HG03460 (cell line): ENCODE data around the gene UVSSA.
"Not testable (repeated sequence)": the region's sequence is repeated elsewhere in the genome, so short reads cannot be mapped to it uniquely, and the experiment has no call there.

Experiments used
- ATAC-seq: cut with Tn5 transposase; IDR thresholded peaks from one replicate; pipeline ENCODE4 v1.9.1; 2021; ENCODE audit not compliant: unreplicated experiment

UVSSA gene

GRCh38 chr4:1315836-1316536 lies 31.0 kb upstream of the UVSSA start:
- no peak for ATAC-seq

DNA sequence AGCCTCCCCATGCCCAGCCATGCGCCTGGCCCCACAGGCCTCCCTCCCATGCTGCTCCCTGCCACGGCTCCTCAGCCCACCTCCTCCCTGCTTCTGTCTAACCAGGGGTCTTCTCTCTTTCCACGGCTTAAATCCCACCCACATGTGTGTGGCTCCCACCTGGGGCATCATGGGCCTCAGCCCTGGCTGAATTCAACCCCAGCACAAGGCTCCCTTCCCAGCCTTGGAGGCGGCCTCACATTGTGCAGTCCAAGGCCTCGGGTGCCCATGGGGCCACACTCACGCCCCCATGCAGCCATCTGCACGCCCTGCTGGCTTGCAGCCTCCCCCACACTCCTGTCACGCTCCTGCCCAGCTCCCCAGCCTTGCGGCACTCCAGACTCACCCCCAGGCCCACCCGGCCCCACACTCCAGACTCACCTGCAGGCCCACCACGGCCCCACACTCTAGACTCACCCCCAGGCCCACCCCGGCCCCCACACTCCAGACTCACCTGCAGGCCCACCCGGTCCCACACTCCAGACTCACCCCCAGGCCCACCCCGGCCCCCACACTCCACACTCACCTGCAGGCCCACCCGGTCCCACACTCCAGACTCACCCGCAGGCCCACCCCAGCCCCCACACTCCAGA lies 30.4 kb upstream of the UVSSA start:
- no peak for ATAC-seq

DNA sequence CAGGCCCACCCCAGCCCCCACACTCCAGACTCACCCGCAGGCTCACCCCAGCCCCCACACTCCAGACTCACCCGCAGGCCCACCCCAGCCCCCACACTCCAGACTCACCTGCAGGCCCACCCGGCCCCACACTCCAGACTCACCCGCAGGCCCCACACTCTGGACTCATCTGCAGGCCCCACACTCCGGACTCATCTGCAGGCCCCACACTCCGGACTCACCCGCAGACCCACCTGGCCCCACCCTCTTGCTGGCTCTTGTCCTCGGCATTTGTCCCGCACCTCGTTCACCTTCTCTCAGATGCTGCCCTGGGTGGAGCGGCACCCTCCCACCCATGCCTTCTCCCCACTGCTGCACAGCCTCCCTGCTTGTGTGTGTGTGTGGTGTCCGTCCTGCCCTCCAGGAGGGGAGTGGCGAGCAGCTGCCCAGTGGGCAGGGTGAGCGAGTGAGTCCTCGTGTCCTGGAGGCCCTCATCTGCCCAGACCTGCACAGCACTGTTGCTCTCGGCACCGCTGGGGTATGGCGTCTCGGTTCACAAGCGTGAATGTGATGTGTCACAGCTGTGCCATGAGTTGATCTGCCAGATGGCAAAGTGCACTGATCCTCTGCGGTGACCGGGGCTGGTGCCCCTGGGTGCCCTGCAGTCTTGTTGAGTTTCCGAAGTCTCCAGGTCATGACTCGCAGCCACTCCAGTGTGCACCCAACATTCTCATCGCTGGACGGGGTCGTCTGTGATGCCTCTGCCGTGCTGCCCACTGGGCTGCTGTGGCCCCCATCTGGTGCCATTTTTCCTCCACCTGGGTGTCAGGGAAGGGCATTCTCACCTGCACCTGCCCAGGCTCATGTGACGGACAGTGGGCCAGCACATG lies 29.6 kb upstream of the UVSSA start:
- no peak for ATAC-seq

GRCh38 chr4:1318046-1318375 lies 29.0 kb upstream of the UVSSA start:
- ATAC-seq = no peak

DNA sequence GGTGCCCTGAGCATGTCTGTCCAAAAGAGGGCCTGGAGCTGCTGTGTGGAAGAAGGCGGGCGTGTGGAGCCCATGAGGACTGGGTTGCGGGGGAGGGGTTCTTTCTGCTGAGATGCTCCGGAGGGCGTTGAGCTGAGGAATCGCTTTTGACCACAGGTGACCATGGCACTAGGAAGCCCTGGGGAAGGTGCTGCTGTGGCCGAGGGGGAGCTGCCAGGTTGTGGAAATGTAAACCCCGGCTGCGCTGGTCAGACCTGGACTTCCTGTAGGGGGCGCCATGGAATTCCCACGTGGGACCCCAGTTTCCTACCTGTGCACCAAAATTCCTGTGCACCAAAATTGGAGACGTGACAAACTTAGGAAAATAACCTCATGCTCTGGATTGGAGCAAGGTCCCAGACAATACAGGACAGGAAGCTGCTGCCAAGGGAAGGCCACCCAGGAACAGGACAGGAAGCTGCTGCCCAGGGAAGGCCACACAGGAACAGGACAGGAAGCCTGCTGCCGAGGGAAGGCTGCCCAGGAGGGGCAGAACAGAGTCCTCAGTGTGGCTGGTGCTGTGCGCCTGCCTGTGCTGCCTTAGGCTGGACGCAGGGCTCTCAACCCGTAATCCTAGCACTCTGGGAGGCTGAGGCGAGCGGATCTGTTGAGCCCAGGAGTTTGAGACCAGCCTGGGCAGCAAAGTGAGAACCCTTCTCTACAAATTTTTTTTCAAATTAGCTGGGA lies 28.4 kb upstream of the UVSSA start:
- no peak for ATAC-seq

GRCh38 chr4:1321486-1321885 lies 25.5 kb upstream of the UVSSA start:
- ATAC-seq = no peak

- no peak for ATAC-seq
Observed at GRCh38 chr4:1321946-1322650, 24.9 kb upstream of the UVSSA start.

DNA sequence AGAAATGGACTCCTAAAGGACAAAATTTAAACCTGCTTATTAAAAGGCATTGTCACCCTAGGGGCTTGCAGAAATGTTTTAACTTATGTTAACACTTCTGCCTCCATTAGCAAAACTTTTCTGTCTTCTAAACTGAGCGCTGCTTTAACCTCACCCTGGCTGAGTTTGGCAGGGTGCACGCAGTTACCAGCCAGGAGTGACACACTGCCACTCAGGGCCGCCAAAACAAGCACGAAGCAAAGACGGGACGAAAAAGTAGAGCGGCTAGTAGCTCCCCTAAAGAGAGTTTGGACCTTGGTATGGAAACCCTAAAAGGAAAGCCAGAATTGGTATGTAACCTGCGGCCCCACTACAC lies 23.8 kb upstream of the UVSSA start:
- ATAC-seq = no peak

- ATAC-seq = no peak
Observed at GRCh38 chr4:1323635-1324442, 23.2 kb upstream of the UVSSA start.

- ATAC-seq = not testable (repeated sequence)
Observed at GRCh38 chr4:1324443-1325175, 22.4 kb upstream of the UVSSA start.

DNA sequence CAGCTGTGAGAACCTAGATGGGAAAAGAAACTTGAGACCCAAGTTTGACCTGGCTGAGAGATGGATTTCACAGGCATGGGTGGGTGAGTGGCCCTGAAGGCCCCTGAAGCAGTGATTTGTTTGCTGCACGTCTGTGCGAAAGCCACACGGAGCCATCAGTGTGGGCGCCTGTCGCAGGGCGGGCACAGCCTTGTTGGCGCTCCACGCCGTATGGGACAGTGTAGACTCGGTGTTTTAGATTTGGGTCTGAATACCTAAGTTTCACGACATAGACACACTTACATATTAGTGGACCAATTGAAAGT lies 21.9 kb upstream of the UVSSA start:
- no peak for ATAC-seq

- no peak for ATAC-seq
Observed at GRCh38 chr4:1325681-1326635, 21.1 kb upstream of the UVSSA start.

DNA sequence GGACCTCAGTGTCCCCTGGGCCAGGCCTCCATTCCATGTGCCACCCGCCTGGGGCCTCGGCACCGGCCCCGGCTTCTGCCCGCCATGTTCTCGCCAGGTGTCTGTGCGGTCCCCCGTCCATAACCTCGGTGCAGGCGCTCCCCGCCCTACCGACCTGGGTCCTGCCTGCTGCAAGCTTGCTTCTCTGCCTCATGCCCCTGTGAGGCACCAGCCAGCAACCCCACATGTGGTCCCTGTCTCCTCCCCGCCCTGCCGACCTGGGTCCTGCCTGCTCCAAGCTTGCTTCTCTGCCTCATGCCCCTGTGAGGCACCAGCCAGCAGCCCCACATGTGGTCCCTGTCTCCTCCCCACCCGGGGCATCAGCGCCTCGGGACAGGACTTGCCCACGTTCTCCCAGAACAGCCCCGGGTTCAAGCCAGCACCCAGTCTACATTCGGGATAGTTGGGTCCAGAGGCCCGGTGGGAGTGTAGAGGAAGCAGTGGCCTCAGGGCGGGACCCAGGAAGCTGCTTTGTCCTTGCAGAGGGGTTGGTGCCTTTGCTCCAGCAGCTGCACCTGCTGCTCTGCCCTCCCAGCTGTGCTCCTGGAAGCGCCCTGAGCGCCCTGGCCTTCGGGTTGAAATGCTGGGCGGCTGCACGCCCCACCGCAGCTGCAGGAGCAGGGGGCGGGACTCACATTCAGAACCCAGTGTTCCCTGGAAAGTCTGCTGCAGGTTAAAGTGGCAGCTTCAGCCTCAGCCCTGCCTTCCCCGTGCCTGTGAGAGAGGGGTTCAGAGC lies 20.1 kb upstream of the UVSSA start:
- ATAC-seq = no peak

GRCh38 chr4:1327526-1328266 lies 19.3 kb upstream of the UVSSA start:
- ATAC-seq = no peak

GRCh38 chr4:1328267-1329155 lies 18.5 kb upstream of the UVSSA start:
- no peak for ATAC-seq
